Measurements from ENCODE around the gene PTPN20. TPM values are rescaled to one million over a fixed set of nuclear protein-coding genes. Genes with fewer than 3 reads are reported as not detected.

The PTPN20 gene
- total RNA-seq, 6 experiments from 2014 or later = 0.44 to 1.3 (median 0.81) TPM; not detected in 2

GRCh38 chr10:47027784-47028260, 116.6 kb downstream of the PTPN20 start:
- intact Hi-C loops (cut with DNase I) = loop anchor here in 1 of 2 donors (5.0 kb wide), 1 partner anchor 284 kb away; no protein-coding TSS in a partner anchor

DNA sequence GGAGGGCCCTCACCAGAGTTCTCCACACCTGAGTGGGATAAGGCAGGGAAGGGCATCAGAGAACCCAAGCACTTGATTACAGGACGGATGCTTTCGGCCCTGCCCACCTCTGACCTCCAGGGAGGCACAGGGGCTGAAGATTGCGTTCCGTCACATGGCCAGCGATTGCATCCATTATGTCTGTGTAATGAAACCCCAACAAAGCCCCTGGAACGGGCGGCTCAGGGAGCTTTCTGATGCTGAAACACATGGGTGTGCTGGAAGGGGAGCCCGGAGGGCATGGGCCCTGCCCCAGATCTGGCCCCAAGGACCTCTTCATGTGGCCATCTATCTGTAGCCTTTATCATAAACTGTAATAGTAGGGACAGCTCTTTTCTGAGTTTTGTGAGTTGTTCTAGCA, 117.2 kb downstream of the PTPN20 start:
- no peak for ATAC-seq
- intact Hi-C loops (cut with DNase I) = loop anchor here in 1 of 2 donors (5.0 kb wide), 1 partner anchor 284 kb away; no protein-coding TSS in a partner anchor
- no peak overlapping the region for H3K27ac ChIP-seq
- DNase-seq = peak in 2 of 3 donors; percentile 28 to 40
- no peaks in the 10 kb centered on the region for H3K27me3 ChIP-seq
- WGBS (ENCODE audit: insufficient coverage, low coverage, low lambda C conversion rate, missing lambda C conversion rate) = 95% methylated on average over 7 of the region's 8 CpGs
- H3K36me3 ChIP-seq = no peaks in the 10 kb centered on the region
- TF ChIP-seq, protein P1, sequence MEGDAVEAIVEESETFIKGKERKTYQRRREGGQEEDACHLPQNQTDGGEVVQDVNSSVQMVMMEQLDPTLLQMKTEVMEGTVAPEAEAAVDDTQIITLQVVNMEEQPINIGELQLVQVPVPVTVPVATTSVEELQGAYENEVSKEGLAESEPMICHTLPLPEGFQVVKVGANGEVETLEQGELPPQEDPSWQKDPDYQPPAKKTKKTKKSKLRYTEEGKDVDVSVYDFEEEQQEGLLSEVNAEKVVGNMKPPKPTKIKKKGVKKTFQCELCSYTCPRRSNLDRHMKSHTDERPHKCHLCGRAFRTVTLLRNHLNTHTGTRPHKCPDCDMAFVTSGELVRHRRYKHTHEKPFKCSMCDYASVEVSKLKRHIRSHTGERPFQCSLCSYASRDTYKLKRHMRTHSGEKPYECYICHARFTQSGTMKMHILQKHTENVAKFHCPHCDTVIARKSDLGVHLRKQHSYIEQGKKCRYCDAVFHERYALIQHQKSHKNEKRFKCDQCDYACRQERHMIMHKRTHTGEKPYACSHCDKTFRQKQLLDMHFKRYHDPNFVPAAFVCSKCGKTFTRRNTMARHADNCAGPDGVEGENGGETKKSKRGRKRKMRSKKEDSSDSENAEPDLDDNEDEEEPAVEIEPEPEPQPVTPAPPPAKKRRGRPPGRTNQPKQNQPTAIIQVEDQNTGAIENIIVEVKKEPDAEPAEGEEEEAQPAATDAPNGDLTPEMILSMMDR (IDR thresholded peaks at IDR 0.05) = no peak
- TF ChIP-seq POLR2A (IDR thresholded peaks at IDR 0.05) = no peak
- H3K9me3 ChIP-seq = no peaks in the 10 kb centered on the region
- no peaks in the 10 kb centered on the region for H3K4me1 ChIP-seq
- H3K4me3 ChIP-seq = no peak overlapping the region

More at GRCh38 chr10:47027784-47028260, 116.6 kb downstream of the PTPN20 start:
- WGBS (ENCODE audit: insufficient coverage, low coverage, low lambda C conversion rate, missing lambda C conversion rate) = 58% methylated on average over 6 of the region's 8 CpGs
- DNase-seq = peak; percentile 5 to 21 (median 14)
- Histone ChIP-seq H3K27ac (no peak overlapping the region), H3K4me1 (no peaks in the 10 kb centered on the region), H3K27me3 (no peaks in the 10 kb centered on the region), H3K9me3 (no peaks in the 10 kb centered on the region), H3K36me3 (no peaks in the 10 kb centered on the region), H3K4me3 (no peak overlapping the region)
- no peak for ATAC-seq
- TF ChIP-seq POLR2A (IDR thresholded peaks at IDR 0.05) = no peak
- TF ChIP-seq, protein P1 (IDR thresholded peaks at IDR 0.05) = no peak

DNA sequence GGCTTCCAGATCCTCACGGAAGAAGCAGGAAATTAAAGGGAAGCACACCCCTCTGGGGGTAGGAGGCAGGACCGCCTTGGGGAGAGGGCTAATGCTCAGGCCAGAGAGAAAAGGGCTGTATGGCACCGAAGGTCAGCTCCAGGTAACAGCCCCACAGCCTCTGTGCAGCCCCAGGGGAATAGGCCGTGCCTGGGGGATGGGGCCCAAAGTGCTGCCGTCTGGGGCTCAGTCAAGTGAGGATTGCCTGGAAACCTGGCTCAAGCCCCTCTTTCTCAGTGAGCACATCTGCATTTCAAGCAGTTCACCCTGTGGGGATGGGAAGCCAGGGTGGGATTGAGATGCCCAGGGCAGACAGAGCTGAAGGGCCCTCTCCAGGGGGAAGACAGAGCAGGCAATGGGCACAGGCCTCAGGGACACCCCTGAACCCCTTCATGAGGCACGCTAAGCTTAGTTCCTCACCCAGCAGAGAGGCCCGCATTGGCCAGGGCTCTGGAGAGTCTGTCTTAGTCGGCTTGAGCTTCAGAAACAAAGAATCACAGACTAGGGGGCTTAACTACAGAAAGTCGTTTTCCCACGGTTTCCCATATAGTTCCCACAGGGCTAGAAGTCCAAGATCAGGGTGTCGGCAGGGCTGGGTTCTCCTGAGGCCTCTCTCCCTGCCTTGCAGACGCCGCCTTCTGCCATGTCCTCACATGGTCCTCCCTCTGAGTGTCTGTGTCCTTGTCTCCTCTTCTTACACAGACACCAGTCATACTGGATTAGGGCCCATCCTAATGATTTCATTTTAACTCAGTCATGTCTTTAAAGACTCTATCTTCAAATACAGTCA, 118.2 kb downstream of the PTPN20 start:
- WGBS (ENCODE audit: insufficient coverage, low coverage, low lambda C conversion rate, missing lambda C conversion rate) = 80% methylated on average over 9 of the region's 13 CpGs
- intact Hi-C loops (cut with DNase I) = loop anchor here in 1 of 2 donors (5.0 kb wide), 1 partner anchor 283 kb away; no protein-coding TSS in a partner anchor
- DNase-seq = peak in 2 of 3 donors; percentile 27 to 32

DNA sequence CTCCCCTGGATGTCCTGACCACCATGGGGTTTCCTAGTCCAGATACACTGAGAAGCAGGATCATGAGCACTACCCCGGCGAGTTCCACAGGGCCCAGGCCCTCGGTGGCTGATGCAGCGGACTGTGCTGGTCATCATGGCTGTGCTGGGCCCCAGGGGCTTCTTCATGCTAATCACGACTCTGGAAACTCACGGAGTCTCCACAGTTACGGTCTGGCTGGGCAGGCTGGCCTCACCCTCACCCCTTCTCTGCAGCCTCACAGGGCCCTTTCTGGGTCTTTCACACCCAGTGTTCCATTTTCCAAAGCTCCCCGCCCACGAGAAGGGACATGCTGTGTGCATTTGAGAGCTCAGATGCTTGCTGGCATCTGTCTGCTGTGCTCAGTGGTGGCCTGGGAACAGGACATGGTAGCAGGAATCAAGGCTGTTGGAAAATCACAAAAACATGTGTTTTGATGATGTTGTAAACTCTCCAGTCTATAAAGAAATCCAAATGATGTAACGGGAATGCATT, 119.0 kb downstream of the PTPN20 start:
- TF ChIP-seq, protein P1 (IDR thresholded peaks at IDR 0.05) = no peak
- TF ChIP-seq POLR2A (IDR thresholded peaks at IDR 0.05) = no peak
- DNase-seq = peak; percentile 9 to 30 (median 28)
- intact Hi-C loops (cut with DNase I) = no loop called here
- Histone ChIP-seq H3K27ac (no peak overlapping the region), H3K4me3 (no peak overlapping the region), H3K36me3 (no peaks in the 10 kb centered on the region), H3K4me1 (no peaks in the 10 kb centered on the region), H3K27me3 (no peaks in the 10 kb centered on the region), H3K9me3 (no peaks in the 10 kb centered on the region)
- ATAC-seq = no peak
- WGBS (ENCODE audit: insufficient coverage, low coverage, low lambda C conversion rate, missing lambda C conversion rate) = 60% methylated on average over 3 of the region's 10 CpGs

More for the DNA sequence above, 118.2 kb downstream of the PTPN20 start:
- no peaks in the 10 kb centered on the region for H3K4me1 ChIP-seq
- H3K4me3 ChIP-seq = no peak overlapping the region
- ATAC-seq = no peak
- no peaks in the 10 kb centered on the region for H3K36me3 ChIP-seq
- no peak overlapping the region for H3K27ac ChIP-seq
- H3K9me3 ChIP-seq = no peaks in the 10 kb centered on the region
- TF ChIP-seq, protein P1 (IDR thresholded peaks at IDR 0.05) = no peak
- no peak for TF ChIP-seq POLR2A (IDR thresholded peaks at IDR 0.05)
- H3K27me3 ChIP-seq = no peaks in the 10 kb centered on the region

Data from right lobe of liver (tissue), 6 donors.